ENCODE measurements around the gene KRT17.

KRT17 gene

DNA sequence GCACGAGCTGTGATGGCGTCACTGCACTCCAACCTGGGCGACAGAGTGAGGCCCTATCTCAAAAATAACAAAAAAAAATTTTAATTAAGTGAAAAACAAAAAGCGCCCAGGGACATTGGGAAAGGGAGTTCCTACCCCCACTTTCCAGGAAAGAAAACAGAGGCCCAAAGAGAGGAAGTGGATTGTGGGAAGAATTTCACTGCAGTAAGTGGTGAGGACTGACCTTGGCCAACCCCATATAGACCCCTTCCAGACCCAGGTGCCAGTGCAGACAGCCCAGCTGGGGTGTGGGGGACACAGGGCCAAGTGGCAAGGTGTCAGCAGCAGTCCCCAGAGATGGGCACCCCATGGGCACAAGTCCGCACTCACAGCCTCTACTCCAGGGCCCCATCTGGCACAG is 29.0 kb upstream of the KRT17 start:
- TF ChIP-seq, protein P1, sequence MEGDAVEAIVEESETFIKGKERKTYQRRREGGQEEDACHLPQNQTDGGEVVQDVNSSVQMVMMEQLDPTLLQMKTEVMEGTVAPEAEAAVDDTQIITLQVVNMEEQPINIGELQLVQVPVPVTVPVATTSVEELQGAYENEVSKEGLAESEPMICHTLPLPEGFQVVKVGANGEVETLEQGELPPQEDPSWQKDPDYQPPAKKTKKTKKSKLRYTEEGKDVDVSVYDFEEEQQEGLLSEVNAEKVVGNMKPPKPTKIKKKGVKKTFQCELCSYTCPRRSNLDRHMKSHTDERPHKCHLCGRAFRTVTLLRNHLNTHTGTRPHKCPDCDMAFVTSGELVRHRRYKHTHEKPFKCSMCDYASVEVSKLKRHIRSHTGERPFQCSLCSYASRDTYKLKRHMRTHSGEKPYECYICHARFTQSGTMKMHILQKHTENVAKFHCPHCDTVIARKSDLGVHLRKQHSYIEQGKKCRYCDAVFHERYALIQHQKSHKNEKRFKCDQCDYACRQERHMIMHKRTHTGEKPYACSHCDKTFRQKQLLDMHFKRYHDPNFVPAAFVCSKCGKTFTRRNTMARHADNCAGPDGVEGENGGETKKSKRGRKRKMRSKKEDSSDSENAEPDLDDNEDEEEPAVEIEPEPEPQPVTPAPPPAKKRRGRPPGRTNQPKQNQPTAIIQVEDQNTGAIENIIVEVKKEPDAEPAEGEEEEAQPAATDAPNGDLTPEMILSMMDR (IDR thresholded peaks at IDR 0.05; ENCODE audit: insufficient read depth, low read depth, low read length, missing control alignments): no peak
- no peak overlapping the region for H3K4me3 ChIP-seq (ENCODE audit: low read length)
- DNase-seq (ENCODE audit: low read depth): no peak

DNA sequence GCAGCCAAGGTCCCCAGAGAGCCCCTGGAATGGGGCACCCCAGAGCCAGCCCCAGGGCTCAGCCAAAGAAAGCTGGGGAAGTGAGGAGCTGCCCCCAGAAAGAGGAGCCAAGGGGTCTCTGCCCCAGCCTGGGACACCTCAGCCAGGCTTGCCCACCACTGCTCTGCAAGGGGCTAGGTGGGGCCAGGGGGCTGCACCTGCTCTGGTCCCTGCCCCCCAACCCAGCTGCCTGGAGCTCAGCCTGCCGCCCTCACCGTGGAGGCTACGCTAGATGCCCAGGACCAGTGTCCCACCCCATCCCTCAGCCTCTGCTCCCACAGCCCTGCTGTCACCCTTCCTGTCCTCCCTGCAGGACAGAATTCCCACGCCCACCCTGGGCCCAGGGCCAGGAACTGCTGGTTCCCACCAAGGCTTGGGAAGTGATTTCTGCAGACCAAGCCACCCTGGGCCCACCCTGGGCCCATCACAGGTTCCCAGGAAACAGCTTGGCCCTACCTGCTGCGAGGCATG is 28.1 kb upstream of the KRT17 start:
- DNase-seq (ENCODE audit: low read depth): no peak
- TF ChIP-seq, protein P1 (IDR thresholded peaks at IDR 0.05; ENCODE audit: insufficient read depth, low read depth, low read length, missing control alignments): no peak
- H3K4me3 ChIP-seq (ENCODE audit: low read length): no peak overlapping the region

DNA sequence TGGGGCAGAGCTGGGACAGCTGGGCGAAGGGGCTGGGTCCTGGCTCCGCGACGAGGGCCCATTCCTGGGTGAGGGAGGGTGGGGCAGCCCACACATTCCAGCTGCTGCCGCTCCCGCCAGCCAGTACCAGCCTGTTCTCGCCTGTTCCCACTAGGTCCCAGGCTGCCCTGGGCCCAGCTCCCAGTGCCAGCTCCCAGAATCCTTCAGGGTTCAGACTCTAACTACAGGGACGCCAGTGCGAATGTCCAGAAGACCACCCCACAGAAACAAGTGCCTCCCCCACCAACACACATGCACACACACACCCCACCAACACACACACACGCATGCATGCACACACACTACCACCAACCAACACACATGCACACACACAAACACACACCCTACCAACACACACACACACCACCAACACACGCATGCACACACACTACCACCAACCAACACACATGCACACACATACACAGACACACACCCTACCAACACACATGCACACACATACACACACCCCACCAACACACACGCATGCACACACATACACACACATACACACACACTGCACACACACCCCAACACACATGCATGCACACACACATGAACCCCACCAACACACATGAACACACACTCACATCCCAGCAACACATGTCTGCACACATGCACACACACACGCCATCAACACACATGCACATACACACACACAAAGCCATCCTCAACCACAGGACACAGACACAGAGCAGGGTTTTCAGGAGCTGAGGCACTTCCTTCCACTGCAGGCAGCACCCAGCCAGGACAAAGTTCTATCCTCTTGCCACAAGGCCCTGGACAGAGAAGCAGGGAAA is 27.5 kb upstream of the KRT17 start:
- H3K4me3 ChIP-seq (ENCODE audit: low read length): no peak overlapping the region
- peak; percentile 97 for DNase-seq (ENCODE audit: low read depth)
- TF ChIP-seq, protein P1 (IDR thresholded peaks at IDR 0.05; ENCODE audit: insufficient read depth, low read depth, low read length, missing control alignments): no peak

DNA sequence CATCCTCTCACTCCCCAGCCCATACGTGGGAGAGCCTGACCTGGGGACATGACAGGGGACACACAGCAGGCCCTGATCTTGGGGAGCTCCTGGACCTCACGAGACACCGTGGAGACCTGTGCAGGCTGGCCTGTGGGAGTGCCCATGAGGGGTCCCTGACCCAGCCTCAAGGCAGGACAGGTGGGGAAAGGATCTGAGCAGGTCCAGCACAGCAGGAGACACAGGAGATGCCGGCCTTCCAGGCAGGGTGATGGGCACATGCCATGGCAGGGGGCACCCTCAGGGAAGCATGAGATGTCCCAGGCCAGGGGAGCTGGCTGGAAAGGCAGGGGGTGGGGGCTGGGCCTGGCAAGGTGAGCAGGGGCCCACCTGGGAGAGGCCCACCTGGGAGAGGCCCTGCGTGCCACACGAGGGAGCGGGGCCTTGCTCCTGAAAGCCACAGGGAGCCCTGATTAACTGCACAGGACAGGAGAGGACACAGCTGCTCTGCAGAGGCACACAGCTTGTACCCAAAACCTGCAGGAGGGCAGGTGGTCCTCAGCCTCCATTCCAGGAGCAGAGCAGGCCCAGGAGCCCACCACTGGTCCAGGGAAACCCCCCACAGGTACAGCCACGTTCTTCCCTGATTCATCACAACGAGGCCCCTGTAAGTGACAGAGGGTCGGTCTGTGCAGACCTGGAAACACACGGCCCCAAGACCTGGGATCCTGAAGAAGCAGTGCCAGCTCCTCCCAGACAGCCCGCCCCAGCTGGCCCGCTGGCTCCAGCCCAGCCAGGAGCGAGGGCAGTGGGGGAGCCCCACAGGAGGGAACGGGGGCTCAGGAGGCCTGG is 26.6 kb upstream of the KRT17 start:
- TF ChIP-seq, protein P1 (IDR thresholded peaks at IDR 0.05; ENCODE audit: insufficient read depth, low read depth, low read length, missing control alignments): no peak
- no peak for DNase-seq (ENCODE audit: low read depth)
- no peak overlapping the region for H3K4me3 ChIP-seq (ENCODE audit: low read length)

DNA sequence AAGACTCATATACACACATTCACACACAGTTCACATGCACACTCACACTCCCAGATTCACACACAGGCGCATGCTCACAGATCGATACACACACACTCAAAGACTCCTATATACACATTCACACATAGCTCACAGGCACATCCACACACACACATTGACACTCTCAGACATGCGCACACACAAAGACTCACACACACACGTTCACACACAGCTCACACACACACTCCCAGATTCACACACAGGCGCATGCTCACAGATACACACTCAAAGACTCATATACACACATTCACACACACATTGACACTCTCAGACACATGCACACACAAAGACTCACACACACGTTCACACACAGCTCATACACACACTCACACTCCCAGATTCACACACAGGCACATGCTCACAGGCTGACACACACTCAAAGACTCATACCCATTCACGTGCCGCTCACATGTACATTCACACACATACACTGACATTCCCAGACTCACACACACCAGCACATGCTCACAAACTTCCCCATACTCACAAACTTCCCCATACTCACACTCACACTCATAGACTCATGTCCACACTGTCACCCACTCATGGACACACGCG is 25.6 kb upstream of the KRT17 start:
- TF ChIP-seq, protein P1 (IDR thresholded peaks at IDR 0.05; ENCODE audit: insufficient read depth, low read depth, low read length, missing control alignments): no peak
- no peak for DNase-seq (ENCODE audit: low read depth)
- no peak overlapping the region for H3K4me3 ChIP-seq (ENCODE audit: low read length)

DNA sequence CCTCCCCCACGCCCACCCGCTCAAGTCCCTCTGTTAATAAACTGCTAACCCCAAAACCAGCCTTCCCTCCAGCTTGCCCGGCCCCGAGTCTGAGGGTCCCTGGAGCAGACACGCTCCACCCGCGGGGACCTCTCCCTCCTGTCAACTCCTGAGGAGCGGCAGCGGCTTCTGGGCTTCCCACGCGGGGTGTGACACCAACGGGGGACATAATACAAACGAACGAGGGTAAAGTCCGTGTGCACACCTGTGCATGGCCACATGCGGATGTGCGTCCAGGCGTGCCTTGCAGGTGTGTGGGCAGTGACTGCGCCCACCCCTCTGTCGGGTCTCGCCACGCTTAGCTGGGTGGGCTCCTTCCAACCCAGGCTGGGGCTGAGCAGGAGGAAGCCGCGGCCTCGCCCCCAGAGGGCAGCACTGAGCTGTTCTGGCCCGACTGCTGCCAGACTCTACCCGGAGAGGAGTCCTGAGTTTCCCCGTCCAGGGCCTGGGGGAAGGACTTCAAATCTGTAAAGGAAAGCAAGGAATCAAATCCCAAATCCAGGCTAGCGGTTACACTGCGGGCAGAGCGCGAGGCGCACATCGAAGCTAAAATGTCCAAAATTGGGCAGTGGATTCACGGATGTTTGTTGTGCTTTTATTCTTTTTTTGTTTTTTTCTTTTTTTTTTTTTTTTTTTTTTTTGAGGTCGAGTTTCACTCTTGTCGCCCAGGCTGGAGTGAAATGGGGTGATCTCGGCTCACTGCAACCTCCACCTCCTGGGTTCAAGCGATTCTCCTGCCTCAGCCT is 24.2 kb upstream of the KRT17 start:
- DNase-seq (ENCODE audit: low read depth): peak; percentile 89
- no peak overlapping the region for H3K4me3 ChIP-seq (ENCODE audit: low read length)
- TF ChIP-seq, protein P1 (IDR thresholded peaks at IDR 0.05; ENCODE audit: insufficient read depth, low read depth, low read length, missing control alignments): peak; percentile 92
